NCI-H748 treated with DMSO at 0.1 percent for 48 hours (cell line): Measurements from ENCODE around the gene ERVFRD-1.
A peak's percentile ranks its signal among the peaks of the same experiment; 100 is the strongest.
"Not testable (repeated sequence)": the region's sequence is repeated elsewhere in the genome, so short reads cannot be mapped to it uniquely, and the experiment has no call there.

Experiments used
- DNase-seq: peaks from one replicate; lab custom pipeline; 2025; lab: John Stamatoyannopoulos, UW

The ERVFRD-1 gene

DNA sequence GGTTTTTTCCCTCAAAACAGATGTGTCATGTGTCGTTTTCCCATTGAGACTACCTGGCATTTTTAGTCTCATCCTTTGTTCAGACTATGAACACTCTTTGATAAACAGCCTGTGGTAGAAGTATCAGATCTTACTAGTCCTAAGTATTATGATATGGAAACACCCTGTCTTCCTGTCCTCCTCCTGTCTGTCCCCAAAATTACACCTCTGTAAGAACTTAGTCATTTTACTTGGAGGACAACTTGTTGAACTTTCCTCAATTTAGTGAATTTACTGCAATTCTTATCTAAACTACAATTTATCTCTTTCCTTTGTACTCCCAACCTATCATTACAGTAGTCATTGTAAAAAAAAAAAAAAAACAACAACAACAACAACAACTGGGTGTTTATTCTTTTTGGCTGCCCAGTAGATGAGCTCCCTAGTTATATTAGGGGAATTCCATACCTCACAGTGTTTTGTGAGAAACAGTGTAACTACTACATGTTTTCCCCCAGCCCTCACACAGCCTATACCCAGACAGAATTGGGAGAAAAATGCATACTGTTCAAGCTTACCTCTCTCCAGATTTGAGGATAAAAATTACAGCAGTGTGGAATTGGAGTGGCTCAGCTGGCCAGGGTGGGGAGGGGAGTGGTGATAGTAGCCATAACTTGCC is 18.5 kb upstream of the ERVFRD-1 start:
- no peak for DNase-seq

DNA sequence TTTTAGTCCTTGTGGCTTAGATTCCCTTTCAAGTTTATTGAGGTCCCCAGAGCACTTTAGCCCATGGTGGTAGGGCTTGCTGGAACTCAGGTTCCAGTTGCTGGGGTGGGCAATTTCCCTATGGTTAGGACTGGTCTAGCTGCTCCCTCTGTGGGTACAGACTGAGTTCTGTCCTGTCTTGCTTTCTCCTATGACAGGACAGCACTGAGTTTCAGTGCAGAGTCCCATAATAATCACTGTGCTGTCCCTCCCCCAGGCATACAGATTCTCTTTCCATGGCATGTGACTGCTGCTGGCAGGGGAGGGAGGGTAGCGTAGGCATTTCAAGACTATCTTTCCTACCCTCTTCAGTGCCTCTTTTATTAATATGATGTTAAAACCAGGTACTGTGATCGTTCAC is 17.1 kb upstream of the ERVFRD-1 start:
- DNase-seq: no peak

- DNase-seq: no peak
Measured at GRCh38 chr6:11126876-11127275, 15.4 kb upstream of the ERVFRD-1 start.

GRCh38 chr6:11123978-11124377 is 12.5 kb upstream of the ERVFRD-1 start:
- no peak for DNase-seq

GRCh38 chr6:11122380-11122779 is 10.9 kb upstream of the ERVFRD-1 start:
- no peak for DNase-seq

DNA sequence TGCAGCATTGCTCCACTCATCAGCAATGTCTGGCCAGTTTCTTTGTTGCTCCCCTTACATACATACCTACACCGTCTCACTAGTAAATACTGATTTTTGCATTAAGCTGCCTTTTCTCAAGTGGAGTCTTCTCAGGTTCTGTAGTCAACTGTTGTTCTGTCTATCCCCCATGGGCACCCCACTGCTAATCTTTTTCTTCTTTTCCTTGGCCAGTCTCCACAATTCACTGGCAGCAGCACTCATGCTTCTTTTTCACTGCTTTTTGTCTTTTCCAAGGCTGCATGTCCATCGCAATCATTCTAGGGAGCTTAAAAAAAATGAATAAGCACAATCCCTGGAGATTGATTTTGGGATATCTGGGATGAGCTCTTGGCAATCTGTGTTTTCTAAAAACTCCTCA is 10.3 kb upstream of the ERVFRD-1 start:
- no peak for DNase-seq

GRCh38 chr6:11120271-11121005 is 8.9 kb upstream of the ERVFRD-1 start:
- DNase-seq: peak; percentile 90

DNA sequence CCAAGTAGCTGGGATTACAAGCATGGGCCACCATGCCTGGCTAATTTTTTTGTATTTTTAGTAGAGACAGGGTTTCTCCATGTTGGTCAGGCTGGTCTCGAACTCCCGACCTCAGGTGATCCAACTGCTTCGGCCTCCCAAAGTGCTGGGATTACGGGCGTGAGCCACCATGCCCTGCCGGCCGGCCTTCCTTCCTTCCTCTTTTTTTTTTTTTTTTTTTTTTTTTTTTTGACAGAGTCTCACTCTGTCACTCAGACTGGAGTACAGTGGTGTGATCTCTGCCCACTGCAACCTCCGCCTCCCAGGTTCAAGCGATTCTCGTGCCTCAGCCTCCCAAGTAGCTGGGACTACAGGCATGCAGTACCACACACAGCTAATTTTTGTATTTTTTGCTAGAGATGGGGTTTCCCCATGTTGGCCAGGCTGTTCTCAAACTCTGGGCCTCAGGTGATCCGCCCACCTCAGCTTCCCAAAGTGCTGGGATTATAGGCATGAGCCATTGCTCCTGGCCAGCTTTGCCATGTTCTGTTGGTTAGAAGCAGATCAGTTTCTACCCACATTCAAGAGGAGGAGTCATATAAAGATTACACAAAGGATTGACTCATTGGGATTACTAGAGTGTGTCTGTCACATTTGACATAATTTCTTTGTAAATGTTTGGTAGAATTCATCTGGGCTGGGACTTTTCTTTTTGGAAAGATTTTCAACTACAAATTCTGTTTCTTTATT is 4.4 kb upstream of the ERVFRD-1 start:
- DNase-seq: not testable (repeated sequence)

GRCh38 chr6:11113038-11113437 is 1.5 kb upstream of the ERVFRD-1 start:
- no peak for DNase-seq

DNA sequence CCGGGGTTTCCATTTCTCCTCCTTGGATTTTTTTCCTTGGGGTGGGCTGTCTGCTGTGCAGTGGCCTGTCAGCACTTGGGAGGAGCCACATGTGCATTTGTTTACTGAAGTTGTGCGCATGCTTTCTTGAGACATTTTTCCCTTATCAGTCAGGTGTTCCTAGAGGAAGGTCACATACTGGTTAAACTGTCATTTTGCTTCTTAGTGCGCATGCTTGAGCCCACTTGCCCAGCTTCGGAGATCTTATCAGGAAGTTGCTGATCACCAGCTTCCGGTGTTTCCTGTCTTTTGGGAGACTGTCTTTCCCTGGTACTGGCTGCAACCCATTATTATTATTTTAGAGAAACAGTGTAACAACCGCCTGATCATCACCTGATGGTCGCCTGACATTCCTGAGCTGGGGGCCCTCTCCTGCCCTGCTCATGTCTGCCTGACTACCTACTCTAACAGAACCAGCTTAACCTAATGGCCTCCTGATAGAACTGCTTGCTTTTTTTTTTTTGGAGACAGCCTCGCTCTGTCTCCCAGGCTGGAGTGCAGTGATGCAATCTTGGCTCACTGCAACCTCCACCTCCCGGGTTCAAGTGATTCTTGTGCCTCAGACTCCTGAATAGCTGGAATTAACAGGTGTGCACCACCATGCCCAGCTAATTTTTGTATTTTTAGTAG is 378 bp upstream of the ERVFRD-1 start:
- DNase-seq: no peak

GRCh38 chr6:11108726-11109125 is 2.8 kb downstream of the ERVFRD-1 start:
- no peak for DNase-seq

DNA sequence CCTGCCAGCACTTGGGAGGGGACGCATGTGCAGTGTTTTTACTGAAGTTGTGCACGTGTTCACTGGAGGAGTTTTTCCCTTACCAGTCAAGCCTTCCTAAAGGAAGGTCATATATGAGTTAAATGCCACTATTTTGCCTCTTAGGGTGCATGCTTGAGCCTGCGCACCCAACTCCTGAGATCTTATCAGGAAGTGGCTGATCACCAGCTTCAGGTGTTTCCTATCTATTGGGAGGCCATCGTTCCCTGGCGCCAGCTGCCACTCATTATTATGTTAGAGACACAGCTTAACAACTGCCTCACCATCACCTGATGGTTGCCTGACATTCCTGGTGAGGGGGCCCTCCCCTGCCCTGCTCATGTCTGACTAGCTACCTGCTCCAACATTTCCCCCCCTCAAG is 8.5 kb downstream of the ERVFRD-1 start:
- no peak for DNase-seq

DNA sequence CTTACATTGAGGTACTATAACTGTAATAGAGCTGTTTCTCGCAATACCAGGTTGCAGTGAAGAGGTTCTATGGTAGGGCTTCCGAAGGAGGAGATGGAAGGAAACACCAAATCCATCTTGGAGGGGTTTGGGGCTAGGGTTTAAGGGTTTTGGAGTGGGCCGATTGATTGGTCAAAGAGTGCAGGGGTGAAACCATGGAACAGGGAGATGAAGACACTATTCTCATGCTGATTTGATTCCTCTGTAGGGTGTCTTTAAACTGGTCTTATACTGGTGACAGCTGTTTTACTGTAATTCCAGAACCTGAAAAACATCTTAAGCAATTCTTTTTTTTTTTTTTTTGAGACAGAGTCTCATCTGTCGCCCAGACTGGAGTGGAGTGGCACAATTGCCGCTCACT is 10.1 kb downstream of the ERVFRD-1 start:
- no peak for DNase-seq

- DNase-seq: no peak
Measured at GRCh38 chr6:11098004-11098403, 13.5 kb downstream of the ERVFRD-1 start.

GRCh38 chr6:11097476-11097875 is 14.0 kb downstream of the ERVFRD-1 start:
- no peak for DNase-seq

GRCh38 chr6:11096109-11096508 is 15.4 kb downstream of the ERVFRD-1 start:
- peak; percentile 21 for DNase-seq

DNA sequence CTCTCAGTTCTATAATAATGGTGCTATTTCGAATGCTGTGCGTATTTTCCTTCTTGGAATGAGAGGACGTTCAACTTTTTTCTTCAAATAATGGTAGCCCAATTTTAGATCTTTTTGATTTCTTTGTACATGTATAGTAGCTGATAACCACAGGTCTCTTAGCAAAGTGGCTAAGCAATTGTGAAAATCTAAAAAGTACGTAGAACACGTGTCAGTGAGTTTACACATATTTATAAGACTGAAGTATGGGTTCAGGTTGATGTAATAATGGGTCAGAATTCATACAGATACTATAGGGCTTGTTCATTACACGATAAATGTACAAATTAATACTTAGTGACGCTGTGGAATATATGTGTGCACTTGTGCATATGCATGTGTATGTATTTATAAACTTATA is 16.6 kb downstream of the ERVFRD-1 start:
- no peak for DNase-seq

DNA sequence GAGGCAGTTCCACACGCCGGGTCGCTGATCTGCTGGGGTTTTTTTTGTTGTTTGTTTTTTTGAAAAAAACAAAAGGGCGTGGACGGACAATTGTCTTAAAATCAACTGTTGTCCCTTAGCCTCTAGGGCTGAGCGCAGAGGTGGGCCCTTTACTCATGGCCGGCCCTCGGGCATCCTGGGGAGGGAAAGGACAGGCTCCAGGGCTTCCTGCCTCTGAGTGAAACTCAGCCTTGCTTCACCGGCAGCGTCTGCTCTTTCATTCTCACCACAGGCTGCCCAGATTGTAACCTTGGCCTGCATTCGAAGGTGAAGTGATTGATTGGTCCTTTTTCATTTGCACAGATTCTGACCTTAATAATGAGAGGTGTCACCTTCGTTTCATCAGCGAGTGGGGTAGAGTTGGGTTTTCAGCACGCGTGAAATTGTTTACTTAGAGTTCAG is 17.1 kb downstream of the ERVFRD-1 start:
- DNase-seq: peak; percentile 53

DNA sequence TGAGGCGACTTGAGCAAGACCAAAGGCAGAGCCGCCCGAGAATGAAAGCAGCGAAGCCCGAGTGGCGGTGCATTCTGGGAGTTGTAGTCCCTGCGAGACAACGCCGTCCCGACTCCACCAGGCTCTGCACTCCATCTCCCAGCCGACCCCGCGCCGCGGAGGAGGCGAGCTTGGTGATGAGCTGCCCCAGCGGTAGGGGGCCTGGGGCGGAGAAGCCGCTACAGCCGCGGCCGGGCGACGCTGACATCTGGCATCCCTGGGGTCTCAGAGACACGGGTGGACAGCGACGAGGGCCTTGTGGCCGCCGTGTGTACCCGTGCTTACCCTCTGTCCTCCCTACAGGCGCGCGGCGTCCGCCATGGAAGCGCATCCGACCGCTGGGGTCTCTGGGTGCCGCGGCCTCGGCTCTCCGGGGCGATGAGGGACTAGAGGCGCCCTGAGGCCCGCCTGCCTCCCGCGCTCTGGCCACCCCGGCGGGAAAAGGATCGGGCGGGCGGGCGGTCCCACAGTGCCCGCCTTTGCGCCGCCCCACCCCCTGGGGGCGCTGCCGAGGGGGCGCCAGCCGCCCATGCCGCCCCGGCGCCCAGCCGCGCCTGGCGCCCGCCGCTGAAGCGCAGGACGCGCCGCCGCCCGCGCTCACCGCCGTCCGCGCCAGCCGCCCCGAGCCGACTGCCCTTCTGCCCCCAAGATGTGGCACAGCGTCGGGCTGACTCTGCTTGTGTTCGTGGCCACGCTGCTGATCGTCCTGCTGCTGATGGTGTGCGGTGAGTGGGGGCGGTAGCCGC is 17.7 kb downstream of the ERVFRD-1 start, which contains the start of gene SMIM13:
Gene SMIM13 (plus strand): TSS at position 209 of the 785 bp plus-strand sequence. CDS start 480 bp downstream, at position 689.
- DNase-seq: peak; percentile 97

GRCh38 chr6:11093376-11093625 is 18.2 kb downstream of the ERVFRD-1 start:
- DNase-seq: no peak

- DNase-seq: peak; percentile 65
Measured at GRCh38 chr6:11092668-11093375, 18.7 kb downstream of the ERVFRD-1 start.
